GM19351 (cell line): Measurements from ENCODE around the gene ANKRD63.

Experiments used
- ATAC-seq: cut with Tn5 transposase; IDR thresholded peaks from one replicate; pipeline ENCODE4 v1.9.1; 2021; ENCODE audit warnings: mild to moderate bottlenecking, moderate library complexity; ENCODE audit not compliant: unreplicated experiment

Gene ANKRD63

GRCh38 chr15:40282869-40283614 is at the start of gene ANKRD63:
ANKRD63 (minus strand) TSS chr15:40283064; CDS start chr15:40282586, 478 bp downstream.
- ATAC-seq, result no peak

- ATAC-seq, result no peak
Observed at GRCh38 chr15:40332113-40332781, 49.4 kb upstream of the ANKRD63 start.

GRCh38 chr15:40331637-40332036 is 48.8 kb upstream of the ANKRD63 start:
- ATAC-seq, result no peak

- ATAC-seq, result no peak
Observed at GRCh38 chr15:40331026-40331425, 48.2 kb upstream of the ANKRD63 start.

- ATAC-seq, result no peak
Observed at GRCh38 chr15:40330368-40330836, 47.5 kb upstream of the ANKRD63 start.

GRCh38 chr15:40329804-40330203 is 46.9 kb upstream of the ANKRD63 start:
- no peak for ATAC-seq

GRCh38 chr15:40328751-40329150 is 45.9 kb upstream of the ANKRD63 start:
- no peak for ATAC-seq

GRCh38 chr15:40328176-40328575 is 45.3 kb upstream of the ANKRD63 start:
- ATAC-seq, result no peak

GRCh38 chr15:40327457-40327856 is 44.6 kb upstream of the ANKRD63 start:
- ATAC-seq, result no peak

GRCh38 chr15:40325700-40326099 is 42.8 kb upstream of the ANKRD63 start:
- ATAC-seq, result no peak

GRCh38 chr15:40325188-40325587 is 42.3 kb upstream of the ANKRD63 start:
- ATAC-seq, result no peak

GRCh38 chr15:40323953-40324937 is 41.4 kb upstream of the ANKRD63 start:
- ATAC-seq, result no peak

- ATAC-seq, result peak; percentile 80
Observed at GRCh38 chr15:40323239-40323952, 40.5 kb upstream of the ANKRD63 start, which contains the start of gene INAFM2. INAFM2 (plus strand) TSS chr15:40323692; CDS start chr15:40324056, 364 bp downstream.

- ATAC-seq, result no peak
Observed at GRCh38 chr15:40322531-40323238, 39.8 kb upstream of the ANKRD63 start.

GRCh38 chr15:40320931-40321371 is 38.1 kb upstream of the ANKRD63 start:
- no peak for ATAC-seq

GRCh38 chr15:40320409-40320808 is 37.5 kb upstream of the ANKRD63 start:
- no peak for ATAC-seq

GRCh38 chr15:40317580-40317979 is 34.7 kb upstream of the ANKRD63 start:
- ATAC-seq, result no peak

- ATAC-seq, result no peak
Observed at GRCh38 chr15:40316931-40317330, 34.1 kb upstream of the ANKRD63 start.

GRCh38 chr15:40314723-40315276 is 31.9 kb upstream of the ANKRD63 start:
- ATAC-seq, result no peak
